HG02970 (cell line): ENCODE data around the gene KLF11.
"Not testable (repeated sequence)": the region's sequence is repeated elsewhere in the genome, so short reads cannot be mapped to it uniquely, and the experiment has no call there.

Experiments
- ATAC-seq: cut with Tn5 transposase; IDR thresholded peaks from one replicate; pipeline ENCODE4 v1.9.1; 2021; ENCODE audit warnings: mild to moderate bottlenecking, moderate library complexity, moderate number of reproducible peaks; ENCODE audit not compliant: unreplicated experiment, low FRiP score

KLF11 gene

DNA sequence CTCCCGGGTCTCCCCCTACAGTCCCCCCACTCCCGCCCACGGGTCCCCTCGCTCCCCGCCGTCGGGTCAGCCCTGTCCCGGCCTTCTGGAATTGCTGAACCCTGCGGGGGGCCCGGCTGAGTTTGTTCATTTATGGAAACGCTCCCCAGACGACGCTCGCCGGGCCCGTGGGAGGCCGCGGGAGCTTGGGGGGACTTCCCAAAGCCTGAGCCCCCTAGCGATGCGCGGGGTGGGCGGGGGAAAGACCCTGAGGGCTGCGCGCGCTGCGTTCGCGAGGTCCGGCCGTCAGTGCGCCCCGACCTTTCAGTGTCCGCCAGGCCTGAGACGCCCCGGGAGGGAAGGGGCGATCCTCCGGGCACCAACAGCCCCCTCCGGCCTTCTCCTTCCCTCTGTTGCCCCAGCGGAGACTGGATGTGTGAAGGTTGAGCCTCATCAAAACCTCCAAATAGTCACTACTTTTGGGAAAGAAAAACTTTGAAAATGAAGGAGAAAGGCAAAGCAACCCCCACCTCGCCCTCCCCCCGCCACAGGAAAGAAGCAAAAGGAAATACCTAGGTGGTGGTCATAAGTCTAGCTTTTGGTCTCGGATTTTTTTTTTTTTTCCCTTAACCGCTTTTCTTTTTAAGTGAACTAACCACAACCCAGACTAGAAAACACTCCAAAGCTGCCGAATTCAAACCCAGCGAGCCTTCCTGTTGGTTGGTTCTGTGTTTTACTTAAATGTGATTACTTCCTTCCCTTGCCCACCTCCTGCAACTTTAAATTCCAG, 37.4 kb downstream of the KLF11 start:
- peak; percentile 22 for ATAC-seq

DNA sequence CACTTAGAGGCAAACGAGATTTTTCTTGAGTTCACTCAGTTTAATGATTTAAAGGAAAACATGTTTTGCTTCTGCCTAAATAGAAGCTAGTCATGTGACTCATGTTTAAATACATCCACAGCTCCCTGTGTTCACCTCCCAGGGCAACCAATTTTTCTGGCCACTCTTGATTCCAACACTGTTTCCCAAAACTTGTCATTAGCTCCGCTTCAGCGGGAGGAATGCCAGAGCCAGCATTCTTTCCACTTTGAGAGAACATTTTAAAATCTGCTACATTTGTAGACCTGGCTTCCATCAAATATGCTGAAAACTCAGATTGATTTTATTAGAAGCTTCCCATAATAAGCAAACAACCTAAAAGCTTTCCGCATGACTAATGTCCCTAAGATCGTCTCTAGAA, 39.7 kb downstream of the KLF11 start:
- no peak for ATAC-seq

DNA sequence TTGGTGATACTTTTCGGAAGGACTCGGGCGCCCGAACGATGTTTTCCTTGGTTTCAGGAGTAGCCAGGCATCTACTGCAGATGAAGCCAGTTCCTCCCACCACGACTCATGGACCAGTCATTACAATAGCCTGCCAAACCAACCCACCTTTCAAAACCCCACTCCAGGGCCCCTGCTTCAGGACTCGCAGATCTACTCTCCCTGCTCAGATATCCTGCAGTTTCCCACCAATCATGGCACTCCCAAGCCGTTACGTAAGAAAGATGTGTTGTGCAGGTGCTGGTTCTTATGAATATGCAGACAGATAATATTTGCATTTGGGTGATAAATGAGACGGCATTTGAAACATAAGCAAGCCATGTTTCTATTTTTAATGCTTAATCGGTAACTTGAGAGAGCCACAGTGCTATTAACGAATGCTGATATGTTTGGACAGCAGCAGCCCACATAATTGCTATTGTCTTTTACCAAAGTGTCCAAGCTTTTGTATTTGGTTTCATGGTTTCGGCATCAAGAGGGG, 40.4 kb downstream of the KLF11 start:
- ATAC-seq, result peak; percentile 29

DNA sequence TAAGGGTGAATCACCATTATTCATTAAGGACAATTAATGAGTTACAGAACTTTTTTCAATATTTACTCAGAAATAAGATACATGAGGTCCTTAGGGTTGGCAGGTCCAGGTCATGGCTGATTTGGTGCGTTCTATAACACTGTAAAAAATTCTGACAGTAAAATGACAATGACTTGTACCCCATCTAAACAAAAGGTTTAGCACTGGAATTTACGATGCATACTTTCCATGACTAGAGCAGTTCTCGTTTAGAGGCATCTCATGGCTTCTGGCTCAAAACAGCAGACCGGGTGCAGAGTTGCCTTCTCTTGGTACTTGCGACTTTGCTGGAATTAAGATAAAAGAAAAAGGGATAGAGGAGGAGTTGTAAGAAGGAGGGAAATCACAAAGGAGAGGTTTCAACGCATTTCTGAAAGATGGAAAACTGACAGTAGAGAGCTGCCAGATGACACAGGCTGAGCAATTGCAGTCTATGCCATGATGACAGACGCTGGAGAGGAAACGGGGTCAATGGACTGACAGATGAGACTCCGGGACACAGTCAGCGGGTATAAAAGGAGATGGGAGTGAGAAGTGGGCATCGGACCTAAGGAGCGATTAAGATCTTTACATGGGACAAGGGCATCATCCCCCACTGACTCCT, 41.0 kb downstream of the KLF11 start:
- ATAC-seq, result peak; percentile 0

DNA sequence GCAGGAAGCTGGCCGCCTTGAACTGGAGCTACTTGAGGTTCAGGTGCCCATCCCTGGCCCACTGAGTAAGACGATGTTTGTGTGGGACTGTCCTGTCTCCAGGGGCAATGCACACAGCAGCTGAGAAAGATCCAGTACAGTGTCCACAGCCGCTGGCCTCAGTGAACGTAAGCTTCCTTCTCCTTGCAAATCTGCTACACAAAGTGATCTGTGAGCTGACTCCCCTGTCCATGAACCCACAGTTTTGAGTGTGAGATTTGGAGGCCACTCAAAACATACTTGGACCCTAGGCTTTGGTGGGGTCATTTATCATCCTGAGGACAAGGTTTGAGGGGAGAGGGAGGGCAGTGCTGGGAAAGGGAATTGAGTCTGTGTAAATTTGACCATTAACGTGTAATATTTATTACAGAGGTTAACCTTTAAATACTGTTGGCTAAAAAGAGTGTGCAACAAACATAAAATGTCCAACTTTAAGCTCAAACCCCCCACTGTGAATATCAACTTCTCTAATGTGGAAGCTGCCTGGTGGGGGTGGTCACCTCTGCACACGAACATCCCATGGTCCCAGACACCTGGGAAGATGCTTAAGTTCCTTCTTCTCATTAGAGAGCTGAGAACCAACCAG, 41.8 kb downstream of the KLF11 start:
- no peak for ATAC-seq

DNA sequence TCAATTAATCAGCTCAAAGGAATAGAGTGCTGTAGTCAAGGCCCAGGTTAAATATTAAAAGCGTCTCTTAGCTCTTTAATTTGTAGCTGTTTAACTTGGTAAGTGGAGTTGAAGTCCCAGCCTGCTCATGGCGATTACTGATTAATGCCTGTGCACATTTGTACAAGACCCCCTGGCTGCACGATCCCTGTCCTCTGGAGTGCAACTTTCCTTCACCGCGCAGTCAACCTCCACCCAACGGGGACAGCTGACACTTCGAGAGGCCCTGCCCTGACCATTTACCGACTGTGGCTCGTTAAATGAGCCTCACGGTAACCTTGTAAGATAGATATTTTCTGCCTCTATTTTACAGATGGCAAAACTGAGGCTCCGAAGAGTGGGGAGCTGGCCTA, 42.3 kb downstream of the KLF11 start:
- ATAC-seq, result no peak

DNA sequence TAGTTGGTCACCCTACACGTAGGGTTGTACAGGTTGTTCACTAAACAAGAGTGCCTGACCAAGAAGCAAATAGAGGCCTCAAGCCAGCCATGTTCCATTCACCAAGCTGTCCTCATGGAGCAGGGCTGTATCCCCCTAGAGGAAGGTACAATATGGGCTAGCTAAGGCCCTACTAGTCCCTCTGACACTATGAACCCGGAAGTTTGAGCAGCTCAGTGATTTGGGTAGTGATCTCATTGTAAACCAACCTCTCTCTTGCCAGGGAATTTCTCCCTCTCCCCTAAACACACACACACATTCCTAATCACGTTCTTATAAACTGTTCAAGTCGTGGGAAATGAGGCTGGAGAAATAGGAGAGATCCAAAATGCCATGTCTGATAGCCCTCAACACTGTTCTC, 43.6 kb downstream of the KLF11 start:
- no peak for ATAC-seq

DNA sequence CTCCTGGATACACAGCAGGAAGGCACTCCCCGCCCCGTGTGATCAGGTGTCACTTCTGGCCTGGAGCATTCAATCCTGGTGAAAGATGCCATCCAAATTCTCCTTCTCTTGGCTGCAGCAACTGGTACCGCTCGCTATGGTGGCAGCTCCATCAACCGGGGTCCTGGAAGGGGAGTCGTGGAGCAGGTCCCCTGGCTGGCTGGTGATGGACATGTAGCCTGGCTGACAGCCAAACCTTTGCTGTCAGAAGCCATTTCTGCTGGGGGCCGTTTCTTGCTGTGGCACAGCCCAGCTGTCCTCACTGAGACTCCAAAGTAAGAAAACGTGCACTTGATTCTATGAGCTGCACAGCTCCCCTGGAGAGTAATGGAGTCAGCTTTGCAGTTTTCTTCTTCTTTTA, 44.0 kb downstream of the KLF11 start:
- no peak for ATAC-seq

DNA sequence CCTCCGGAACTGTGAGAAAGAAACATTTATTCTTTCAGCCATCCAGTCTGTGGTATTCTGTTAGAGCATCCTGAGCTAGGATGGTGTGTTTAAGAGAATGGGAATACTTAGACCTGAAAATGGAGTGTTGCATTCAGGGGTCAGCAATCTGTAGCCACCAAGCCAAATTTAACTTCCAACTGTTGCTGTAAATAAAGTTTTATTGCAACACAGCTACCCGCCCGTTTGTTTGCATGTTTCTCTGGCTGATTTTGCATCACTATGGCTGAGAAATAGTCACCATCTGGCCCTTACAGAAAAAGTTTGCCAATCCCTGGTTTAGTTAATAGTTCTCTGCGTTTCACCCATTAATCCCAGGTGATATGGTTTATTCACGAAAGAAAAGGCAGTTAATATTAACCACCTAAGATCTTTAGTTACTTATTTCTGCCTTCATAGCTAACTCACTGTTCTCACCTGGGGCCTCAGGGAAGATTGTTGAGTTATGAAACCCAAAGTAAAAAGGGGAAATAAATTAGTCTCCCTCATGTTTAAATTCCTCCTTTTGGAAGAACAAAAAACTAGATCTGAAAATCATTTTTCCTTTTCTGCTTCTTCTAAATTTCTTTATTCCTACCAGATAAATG, 46.3 kb downstream of the KLF11 start:
- ATAC-seq, result no peak

DNA sequence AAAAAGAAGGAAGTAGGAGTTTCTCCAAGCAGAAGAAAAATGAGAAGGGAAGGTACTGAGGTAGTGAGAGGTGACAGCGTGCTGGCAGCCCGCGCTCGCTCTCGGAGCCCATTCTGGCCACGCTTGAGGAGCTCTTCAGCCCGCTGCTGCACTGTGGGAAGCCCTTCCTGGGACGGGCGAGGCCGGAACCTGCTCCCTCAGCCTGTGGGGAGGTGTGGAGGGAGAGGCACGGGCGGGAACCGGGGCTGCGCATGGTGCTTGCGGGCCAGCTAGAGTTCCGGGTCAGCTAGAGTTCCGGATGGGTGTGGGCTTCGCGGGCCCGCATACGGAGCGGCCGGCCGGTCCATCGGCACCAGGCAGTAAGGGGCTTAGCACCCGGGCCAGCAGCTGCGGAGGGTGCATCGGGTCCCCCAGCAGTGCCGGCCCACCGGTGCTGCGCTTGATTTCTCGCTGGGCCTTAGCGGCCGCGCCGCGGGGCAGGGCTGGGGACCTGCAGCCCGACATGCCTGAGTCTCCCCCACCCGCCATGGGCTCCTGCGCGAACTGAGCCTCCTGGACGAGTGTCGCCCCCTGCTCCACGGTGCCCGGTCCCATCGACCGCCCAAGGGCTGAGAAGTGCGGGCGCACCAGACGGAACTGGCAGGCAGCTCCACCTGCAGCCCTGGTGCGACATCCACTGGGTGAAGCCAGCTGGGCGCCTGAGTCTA, 48.0 kb downstream of the KLF11 start:
- peak; percentile 35 for ATAC-seq

DNA sequence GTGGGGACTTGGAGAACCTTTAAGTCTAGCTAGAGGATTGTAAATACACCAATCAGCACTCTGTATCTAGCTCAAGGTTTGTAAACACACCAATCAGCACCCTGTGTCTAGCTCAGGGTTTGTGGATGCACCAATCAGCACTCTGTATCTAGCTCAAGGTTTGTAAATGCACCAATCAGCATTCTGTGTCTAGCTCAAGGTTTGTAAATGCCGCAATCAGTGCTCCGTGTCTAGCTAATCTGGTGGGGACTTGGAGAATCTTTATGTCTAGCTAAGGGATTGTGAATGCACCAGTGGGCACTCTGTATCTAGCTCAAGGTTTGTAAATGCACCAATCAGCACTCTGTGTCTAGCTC, 48.5 kb downstream of the KLF11 start:
- ATAC-seq, result not testable (repeated sequence)

DNA sequence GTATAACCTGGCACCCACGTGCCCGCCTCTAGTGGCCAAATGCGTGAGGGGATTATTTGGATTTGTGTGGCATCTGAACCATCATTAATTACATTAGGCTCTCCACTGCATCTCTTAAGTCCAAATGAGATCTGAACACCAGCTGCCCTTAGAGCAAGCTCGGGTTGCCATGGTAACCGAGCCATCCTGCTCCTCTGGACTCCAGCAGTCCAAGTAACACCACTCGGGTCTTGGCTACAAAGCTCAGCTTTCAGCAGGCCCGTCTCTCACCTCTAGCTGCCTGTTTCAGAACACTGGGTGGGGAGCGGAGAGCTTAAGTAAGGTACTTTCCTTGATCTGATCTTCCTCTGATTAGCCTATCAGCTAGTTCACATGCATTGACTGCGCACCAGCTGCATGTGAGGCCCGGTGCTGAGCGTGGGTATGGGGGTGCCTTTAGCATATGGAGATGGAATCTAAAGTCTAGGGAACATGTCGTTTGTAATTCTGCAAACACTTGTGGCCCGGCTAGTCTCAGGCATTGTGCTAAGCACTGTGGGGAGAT, 51.0 kb downstream of the KLF11 start:
- no peak for ATAC-seq

DNA sequence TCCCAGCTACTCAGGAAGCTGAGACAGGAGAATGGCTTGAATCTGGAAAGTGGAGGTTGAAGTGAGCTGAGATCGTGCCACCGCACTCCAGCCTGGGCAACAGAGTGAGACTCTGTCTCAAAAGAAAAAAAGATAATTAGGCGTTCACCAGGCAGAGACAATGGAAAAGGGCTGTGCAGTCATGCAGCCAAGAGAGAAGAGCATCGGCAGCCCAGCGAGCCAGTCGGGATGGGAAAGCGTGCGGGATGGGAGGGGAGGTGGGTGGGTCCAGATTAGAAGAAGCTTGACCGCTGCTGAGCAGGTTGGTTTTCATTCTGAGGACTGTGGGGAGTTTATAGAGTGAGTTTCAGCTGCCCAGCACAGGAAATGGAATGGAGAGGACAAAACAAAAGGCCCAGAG, 51.8 kb downstream of the KLF11 start:
- ATAC-seq, result no peak

DNA sequence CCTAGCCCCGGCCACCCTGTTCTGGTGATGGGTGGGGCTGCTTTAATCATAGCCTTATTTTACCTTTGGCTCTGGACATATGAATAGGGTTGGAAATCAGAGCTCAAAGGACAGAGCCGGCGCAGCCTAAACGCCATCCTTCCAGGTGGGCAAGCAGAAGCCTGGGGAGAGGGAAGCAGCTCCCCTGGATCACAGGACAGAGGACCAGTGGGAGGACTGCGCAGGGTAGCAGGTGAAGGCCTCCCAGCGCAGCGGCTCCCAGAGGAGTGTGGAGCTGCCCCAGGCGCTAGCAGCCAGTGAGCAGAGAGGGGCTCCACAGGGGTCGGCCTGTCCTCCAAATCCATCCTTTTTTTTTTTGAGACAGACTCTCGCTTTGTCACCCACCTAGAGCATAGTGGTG, 53.3 kb downstream of the KLF11 start:
- no peak for ATAC-seq

DNA sequence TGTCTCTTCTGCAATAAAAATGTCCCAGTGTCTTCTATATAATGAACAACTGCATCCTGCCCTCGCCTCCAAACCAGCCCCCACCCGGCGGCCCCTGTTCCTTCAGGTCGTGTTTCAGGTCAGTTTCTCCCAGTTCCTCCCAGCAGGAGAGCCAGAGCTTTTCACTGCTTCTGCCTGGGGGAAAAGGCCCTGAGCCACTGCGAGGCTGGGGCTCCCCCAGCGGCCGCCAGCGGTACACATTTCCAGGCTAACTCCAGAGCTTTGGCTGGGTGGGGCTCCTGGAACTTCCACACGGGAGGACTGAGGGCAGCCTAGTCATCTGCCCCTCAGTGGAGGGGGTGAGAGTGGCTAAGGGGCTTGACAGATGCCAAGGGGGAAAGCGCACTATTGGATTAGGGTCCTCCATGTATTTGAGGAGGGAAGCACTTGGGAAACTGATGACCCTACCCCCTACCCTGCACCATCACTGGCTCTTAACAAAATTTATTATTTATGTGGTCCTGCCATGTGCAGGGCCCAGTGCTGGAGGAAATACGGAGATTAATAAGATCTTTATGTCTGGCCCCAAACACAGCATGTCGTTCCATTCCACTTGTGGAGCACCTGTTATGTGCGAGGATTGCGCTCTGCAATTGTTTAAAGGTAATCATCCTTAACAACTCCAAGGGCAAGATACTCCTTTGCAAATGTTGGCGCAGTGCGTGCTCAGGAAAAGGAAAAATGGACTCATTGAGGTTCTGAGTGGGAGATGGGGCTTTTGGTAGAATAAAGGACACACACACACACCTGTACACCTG, 54.2 kb downstream of the KLF11 start:
- ATAC-seq, result no peak

DNA sequence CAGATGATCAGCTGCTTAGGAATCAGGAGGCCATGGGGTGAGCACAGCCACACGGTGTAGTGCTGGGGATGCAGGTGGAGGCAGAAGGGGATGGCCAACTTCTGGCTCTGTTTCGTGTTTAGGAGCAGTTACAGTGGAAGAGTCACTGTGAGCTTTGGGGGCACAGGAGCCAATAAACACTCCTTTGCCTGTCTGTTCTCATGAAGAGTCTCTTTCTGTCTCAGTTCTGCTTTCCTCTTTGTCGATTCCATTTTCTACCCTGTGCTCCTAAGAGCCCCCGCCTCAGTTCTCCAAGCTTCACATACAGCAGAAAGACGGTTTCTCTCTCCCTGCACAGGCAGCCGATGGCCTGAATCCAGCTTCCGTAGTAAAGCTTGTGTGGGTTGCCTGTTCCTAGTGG, 58.1 kb downstream of the KLF11 start:
- ATAC-seq, result no peak

DNA sequence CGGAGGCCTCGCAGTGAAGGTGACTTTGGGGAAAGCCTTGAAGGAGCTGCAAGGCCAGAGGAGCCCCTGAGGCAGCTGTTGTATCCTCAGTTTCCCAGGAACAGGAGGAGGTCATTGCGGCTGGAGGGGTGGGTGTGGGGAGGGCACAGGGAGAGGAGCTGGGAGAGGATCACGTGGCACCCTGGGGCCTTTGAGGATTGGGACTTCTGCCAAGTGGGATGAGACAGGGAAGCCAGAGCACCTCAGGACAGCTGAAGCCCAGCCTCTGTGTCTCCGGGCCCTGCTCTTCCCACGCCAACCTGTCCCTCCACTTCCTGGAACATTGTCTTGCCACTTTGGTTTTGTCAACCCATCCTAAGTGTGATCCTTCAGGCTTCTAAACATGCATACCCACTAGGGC, 59.8 kb downstream of the KLF11 start:
- no peak for ATAC-seq
